OCI-LY3 (cell line): Measurements from ENCODE around the gene TLN1.

Experiments used
- H2AFZ ChIP-seq: fragments of 200-600, 300-600 bp; shearing (Covaris generic); 2 replicates; pipeline ENCODE4 v1.6.0; 2014; ENCODE audit warnings: antibody characterized with exemption, low read depth, low read length
- H3K27ac ChIP-seq: fragments of 200-600, 300-600 bp; sonication (generic); 2 replicates; pipeline ENCODE4 v1.5.1; 2014; ENCODE audit warnings: mild to moderate bottlenecking, low read length, moderate library complexity, mixed read lengths
- H3K27me3 ChIP-seq: fragments of 200-600, 300-600 bp; sonication (generic); 2 replicates; pipeline ENCODE4 v1.6.1; 2014; ENCODE audit warnings: low read depth, low read length, mixed read lengths
- H3K36me3 ChIP-seq: fragments of 200-600, 300-600 bp; sonication (generic); replicated peaks from 2 replicates; pipeline ENCODE3; 2014; ENCODE audit warnings: low read depth, low read length, mixed read lengths
- H3K4me1 ChIP-seq: fragments of 300-600, 200-600 bp; sonication (generic); 2 replicates; pipeline ENCODE4 v1.6.1; 2014; ENCODE audit warnings: low read length, mixed read lengths
- H3K4me2 ChIP-seq: fragments of 200-600, 300-600 bp; sonication (generic); 2 replicates; pipeline ENCODE4 v1.6.1; 2014; ENCODE audit warnings: low read length, mixed read lengths
- H3K4me3 ChIP-seq: fragments of 300-600, 200-600 bp; sonication (generic); 2 replicates; pipeline ENCODE4 v1.5.1; 2014; ENCODE audit warnings: antibody characterized with exemption, mild to moderate bottlenecking, low read length, moderate library complexity
- H3K79me2 ChIP-seq: fragments of 300-600, 200-600 bp; shearing (Covaris generic); 2 replicates; pipeline ENCODE4 v1.6.1; 2014; ENCODE audit warnings: mild to moderate bottlenecking, low read length, mixed read lengths
- H3K9ac ChIP-seq: fragments of 300-600, 200-600 bp; shearing (Covaris generic); 2 replicates; pipeline ENCODE4 v1.6.0; 2014; ENCODE audit warnings: mild to moderate bottlenecking, low read length, moderate library complexity
- H3K9me3 ChIP-seq: fragments of 200-600, 300-600 bp; shearing (Covaris generic); 2 replicates; pipeline ENCODE4 v1.6.1; 2014; ENCODE audit warnings: low read length, mixed read lengths; ENCODE audit not compliant: insufficient read depth
- H4K20me1 ChIP-seq: fragments of 200-600, 300-600 bp; sonication (generic); 2 replicates; pipeline ENCODE4 v1.6.1; 2016; ENCODE audit warnings: low read length, mixed read lengths; ENCODE audit not compliant: insufficient read depth
- EZH2phosphoT487 ChIP-seq: fragments of 200-600 bp; shearing (Covaris generic); IDR thresholded peaks from 2 replicates; pipeline ENCODE4 v1.6.1; 2018; ENCODE audit warnings: antibody characterized with exemption, mixed run types, low read depth
- TF ChIP-seq, protein P1 (sequence below): fragments of 200-600, 300-600 bp; sonication (generic); IDR thresholded peaks from 2 replicates; pipeline ENCODE4 v1.5.1; 2014; ENCODE audit warnings: antibody characterized with exemption, low read length, low read depth

Gene TLN1

DNA sequence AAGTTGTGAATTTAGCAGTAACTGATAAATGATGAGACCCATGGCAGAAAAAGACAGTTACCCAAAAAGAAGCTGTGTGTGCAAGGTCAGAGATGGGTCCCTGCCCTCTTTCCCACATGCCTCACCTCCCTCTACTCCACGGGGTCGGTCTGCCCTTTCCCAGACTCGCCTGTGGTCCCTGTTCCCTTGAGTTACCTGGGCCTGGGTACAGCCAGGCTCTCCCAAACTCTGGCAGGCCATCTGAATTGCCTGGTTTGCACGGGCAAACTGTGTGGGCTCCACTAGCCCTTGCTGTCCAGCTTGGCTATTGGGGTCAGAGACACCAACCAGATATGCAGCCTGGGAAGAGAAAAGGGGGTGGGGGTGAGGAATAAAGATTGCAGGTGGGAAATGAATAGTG, 23.8 kb downstream of the TLN1 start:
- TF ChIP-seq EZH2phosphoT487 = no peak
- TF ChIP-seq, protein P1, sequence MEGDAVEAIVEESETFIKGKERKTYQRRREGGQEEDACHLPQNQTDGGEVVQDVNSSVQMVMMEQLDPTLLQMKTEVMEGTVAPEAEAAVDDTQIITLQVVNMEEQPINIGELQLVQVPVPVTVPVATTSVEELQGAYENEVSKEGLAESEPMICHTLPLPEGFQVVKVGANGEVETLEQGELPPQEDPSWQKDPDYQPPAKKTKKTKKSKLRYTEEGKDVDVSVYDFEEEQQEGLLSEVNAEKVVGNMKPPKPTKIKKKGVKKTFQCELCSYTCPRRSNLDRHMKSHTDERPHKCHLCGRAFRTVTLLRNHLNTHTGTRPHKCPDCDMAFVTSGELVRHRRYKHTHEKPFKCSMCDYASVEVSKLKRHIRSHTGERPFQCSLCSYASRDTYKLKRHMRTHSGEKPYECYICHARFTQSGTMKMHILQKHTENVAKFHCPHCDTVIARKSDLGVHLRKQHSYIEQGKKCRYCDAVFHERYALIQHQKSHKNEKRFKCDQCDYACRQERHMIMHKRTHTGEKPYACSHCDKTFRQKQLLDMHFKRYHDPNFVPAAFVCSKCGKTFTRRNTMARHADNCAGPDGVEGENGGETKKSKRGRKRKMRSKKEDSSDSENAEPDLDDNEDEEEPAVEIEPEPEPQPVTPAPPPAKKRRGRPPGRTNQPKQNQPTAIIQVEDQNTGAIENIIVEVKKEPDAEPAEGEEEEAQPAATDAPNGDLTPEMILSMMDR = no peak
- no peaks in the 10 kb centered on the region for H4K20me1 ChIP-seq
- H3K4me3 ChIP-seq = no peak overlapping the region
- H3K9ac ChIP-seq = no peak overlapping the region
- H3K9me3 ChIP-seq = no peaks in the 10 kb centered on the region
- no peak overlapping the region for H2AFZ ChIP-seq
- no peaks in the 10 kb centered on the region for H3K79me2 ChIP-seq
- no peak overlapping the region for H3K27ac ChIP-seq
- H3K4me2 ChIP-seq = no peak overlapping the region
- no peaks in the 10 kb centered on the region for H3K4me1 ChIP-seq
- H3K27me3 ChIP-seq = no peaks in the 10 kb centered on the region
- peaks cover 76% of the 10 kb centered on the region for H3K36me3 ChIP-seq

DNA sequence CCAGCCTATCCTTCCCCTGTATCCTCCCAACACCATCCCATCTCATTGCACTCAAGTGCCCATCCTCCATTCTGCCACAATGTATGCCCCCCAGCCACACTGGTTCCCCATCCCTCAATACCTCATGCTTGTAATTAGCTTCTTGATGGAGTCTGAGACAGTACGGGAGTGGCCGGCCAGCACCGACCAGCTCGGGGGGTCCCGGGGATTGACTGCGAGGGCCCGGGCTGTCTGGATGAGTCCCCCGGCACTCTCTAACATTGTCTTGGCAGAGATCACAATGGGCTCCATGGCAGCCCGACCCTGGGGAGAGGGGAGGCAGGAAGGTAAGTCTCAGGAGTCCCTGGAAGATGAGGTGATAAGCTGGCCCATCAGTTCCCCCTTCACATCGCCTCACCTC, 25.0 kb downstream of the TLN1 start:
- Histone ChIP-seq H3K9ac (no peak overlapping the region), H3K79me2 (no peaks in the 10 kb centered on the region), H2AFZ (no peak overlapping the region), H3K4me1 (no peaks in the 10 kb centered on the region), H3K27me3 (no peaks in the 10 kb centered on the region), H3K4me3 (no peak overlapping the region), H4K20me1 (no peaks in the 10 kb centered on the region), H3K9me3 (no peaks in the 10 kb centered on the region), H3K4me2 (no peak overlapping the region), H3K27ac (no peak overlapping the region), H3K36me3 (peaks cover 78% of the 10 kb centered on the region)
- TF ChIP-seq, protein P1 = no peak
- TF ChIP-seq EZH2phosphoT487 = no peak

DNA sequence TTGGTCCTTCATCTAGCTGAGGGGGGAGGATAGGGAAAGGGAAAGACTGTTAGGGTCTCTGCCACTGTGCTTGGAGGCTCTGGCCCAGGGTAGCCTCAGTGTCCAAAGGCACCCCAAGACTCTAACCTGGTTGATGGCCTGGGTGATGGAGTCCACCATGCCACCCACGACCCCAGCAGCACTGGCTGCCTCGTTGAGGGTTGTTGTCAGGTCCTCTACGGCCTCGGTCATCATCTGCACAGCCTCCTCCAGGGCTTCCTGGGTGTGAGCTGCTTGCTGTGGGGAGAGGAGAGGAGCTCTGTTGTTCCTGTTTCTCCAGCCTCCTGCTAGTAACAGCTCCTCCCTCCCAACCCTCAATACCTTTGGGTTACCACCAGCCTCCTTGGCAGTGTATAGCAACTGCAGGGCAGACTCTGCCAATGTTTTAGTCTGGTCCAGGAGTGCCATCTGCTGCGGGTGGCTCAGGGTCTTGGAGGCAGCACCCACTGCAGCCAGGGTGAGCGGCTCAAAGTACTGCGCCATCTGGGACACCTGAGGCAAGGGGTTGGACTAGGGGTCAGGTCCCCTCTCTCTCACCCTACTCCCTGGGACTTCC, 26.1 kb downstream of the TLN1 start:
- TF ChIP-seq, protein P1 = no peak
- TF ChIP-seq EZH2phosphoT487 = no peak
- H4K20me1 ChIP-seq = no peaks in the 10 kb centered on the region
- H3K9me3 ChIP-seq = no peaks in the 10 kb centered on the region
- H3K4me1 ChIP-seq = no peaks in the 10 kb centered on the region
- H3K36me3 ChIP-seq = peaks cover 78% of the 10 kb centered on the region
- no peak overlapping the region for H3K4me3 ChIP-seq
- H2AFZ ChIP-seq = no peak overlapping the region
- no peaks in the 10 kb centered on the region for H3K79me2 ChIP-seq
- no peak overlapping the region for H3K4me2 ChIP-seq
- no peaks in the 10 kb centered on the region for H3K27me3 ChIP-seq
- no peak overlapping the region for H3K9ac ChIP-seq
- no peak overlapping the region for H3K27ac ChIP-seq

DNA sequence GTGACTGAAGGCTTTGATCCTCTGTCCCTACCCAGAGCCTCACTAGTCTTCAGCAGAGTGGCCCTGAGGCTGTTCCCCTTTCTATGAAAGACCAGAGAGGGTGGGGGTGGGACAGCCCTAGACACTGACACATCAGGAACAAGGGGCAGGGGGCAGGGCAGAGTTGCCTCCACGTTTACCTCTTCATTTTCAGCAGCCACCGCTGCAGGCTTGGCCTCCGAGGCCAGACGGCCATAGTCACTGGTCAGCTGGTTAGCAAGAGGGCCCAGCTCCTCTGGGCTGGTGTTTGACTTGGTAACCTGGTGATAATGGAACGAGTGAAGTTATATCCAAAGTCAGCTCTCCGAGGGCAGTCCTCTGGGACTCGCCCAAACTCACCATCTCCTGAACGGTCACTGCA, 26.6 kb downstream of the TLN1 start:
- H3K9ac ChIP-seq = no peak overlapping the region
- no peaks in the 10 kb centered on the region for H3K27me3 ChIP-seq
- no peak overlapping the region for H3K27ac ChIP-seq
- no peak overlapping the region for H3K4me2 ChIP-seq
- H3K4me1 ChIP-seq = no peaks in the 10 kb centered on the region
- no peaks in the 10 kb centered on the region for H4K20me1 ChIP-seq
- H3K79me2 ChIP-seq = no peaks in the 10 kb centered on the region
- H3K36me3 ChIP-seq = peaks cover 78% of the 10 kb centered on the region
- no peak overlapping the region for H2AFZ ChIP-seq
- TF ChIP-seq, protein P1 = no peak
- no peak for TF ChIP-seq EZH2phosphoT487
- no peaks in the 10 kb centered on the region for H3K9me3 ChIP-seq
- H3K4me3 ChIP-seq = no peak overlapping the region
